ENCODE data around the gene HMCN2. TPM values are rescaled to one million over a fixed set of nuclear protein-coding genes. Genes with fewer than 3 reads are reported as not detected.
A peak's percentile ranks its signal among the peaks of the same experiment; 100 is the strongest.
"Not testable (repeated sequence)": the region's sequence is repeated elsewhere in the genome, so short reads cannot be mapped to it uniquely, and the experiment has no call there.

Gene HMCN2
- total RNA-seq, 1 experiment from 2014 or later: 5.6 TPM

- TF ChIP-seq RELA (CRISPR knock-in tag; IDR thresholded peaks at IDR 0.05; ENCODE audit: borderline replicate concordance): peak; percentile 26; the same call in 1 of the 2 replicates
- TF ChIP-seq ZNF138 (CRISPR knock-in tag; conservative IDR thresholded peaks at IDR 0.05): 0 out of 2 replicates have a peak, but pooled peaks have one; percentile 67
- peak; percentile 45; the same call in 1 of the 2 replicates for TF ChIP-seq FOXP4 (CRISPR knock-in tag; IDR thresholded peaks at IDR 0.05)
- peak; percentile 53; the same call in 1 of the 2 replicates for TF ChIP-seq E2F5 (CRISPR knock-in tag; IDR thresholded peaks at IDR 0.05)
- TF ChIP-seq TEAD1 (CRISPR knock-in tag; IDR thresholded peaks at IDR 0.05): 0 out of 2 replicates have a peak, but pooled peaks have one; percentile 19
- TF ChIP-seq JUN (CRISPR knock-in tag; IDR thresholded peaks at IDR 0.05): no peak
- TF ChIP-seq ESRRA (CRISPR knock-in tag; IDR thresholded peaks at IDR 0.05; ENCODE audit: borderline replicate concordance): peak; percentile 89; the same call in 1 of the 2 replicates
- no peak for TF ChIP-seq ARID4B (CRISPR knock-in tag; IDR thresholded peaks at IDR 0.05; ENCODE audit: borderline replicate concordance)
- 0 out of 2 replicates have a peak, but pooled peaks have one; percentile 6 for TF ChIP-seq IRF1 (CRISPR knock-in tag; IDR thresholded peaks at IDR 0.05)
These were observed 167.8 kb downstream of the HMCN2 start (continued) for GRCh38 chr9:130433168-130433946.

GRCh38 chr9:130433947-130434262, 168.3 kb downstream of the HMCN2 start:
- POLR2A ChIA-PET: no interaction called here
- H3K4me3 Mint-ChIP-seq: peak overlapping the region; percentile 65; the same call in 1 of the 2 replicates
- no peak overlapping the region for H3K27ac Mint-ChIP-seq
- H3K4me1 Mint-ChIP-seq: peaks cover 12% of the 10 kb centered on the region; the same call in 1 of the 2 replicates
- H3K27me3 Mint-ChIP-seq (ENCODE audit: low read depth): peaks cover 35% of the 10 kb centered on the region
- CTCF ChIA-PET: interaction anchor here (0.7 to 3.2 kb wide), 12 partner anchors 10 to 380 kb away, joined by 3 to 20 read pairs (median 4); partner anchors contain the start of gene GPR107
- TF ChIP-seq ZNF121 (CRISPR knock-in tag; IDR thresholded peaks at IDR 0.05): peak; percentile 37; the same call in 1 of the 2 replicates
- no peak for TF ChIP-seq SMAD4 (CRISPR knock-in tag; IDR thresholded peaks at IDR 0.05)
- ATAC-seq: no peak
- no peak for DNase-seq (ENCODE audit: low spot score)
- no peaks in the 10 kb centered on the region for H3K36me3 Mint-ChIP-seq
- H3K9me3 Mint-ChIP-seq: no peaks in the 10 kb centered on the region

DNA sequence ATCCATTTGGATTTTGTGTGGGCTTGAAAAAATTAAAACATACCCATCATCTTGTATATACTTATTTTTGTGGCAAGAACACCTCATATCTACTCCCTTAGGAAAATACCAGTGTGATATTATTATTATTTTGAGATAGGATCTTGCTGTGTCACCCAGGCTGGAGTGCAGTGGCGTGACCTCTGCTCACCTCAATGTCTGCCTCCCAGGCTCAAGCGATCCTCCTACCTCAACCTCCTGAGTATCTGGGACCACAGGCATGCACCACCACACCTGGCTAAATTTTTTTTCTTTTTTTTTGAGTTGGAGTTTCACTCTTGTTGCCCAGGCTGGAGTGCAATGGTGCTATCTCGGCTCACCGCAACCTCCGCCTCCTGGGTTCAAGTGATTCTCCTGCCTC, 169.1 kb downstream of the HMCN2 start:
- H3K9me3 Mint-ChIP-seq; ATAC-seq; H3K36me3 Mint-ChIP-seq; POLR2A ChIA-PET; DNase-seq (ENCODE audit: low spot score); H3K27ac Mint-ChIP-seq: not testable (repeated sequence)
- CTCF ChIA-PET: interaction anchor here (3.2 kb wide), 1 partner anchor 13 kb away, joined by 20 read pairs; no protein-coding TSS in a partner anchor
- Mint-ChIP-seq H3K27me3 (ENCODE audit: low read depth) (peaks cover 35% of the 10 kb centered on the region), H3K4me3 (peak overlapping the region; percentile 24; the same call in 1 of the 2 replicates), H3K4me1 (peaks cover 10% of the 10 kb centered on the region; the same call in 1 of the 2 replicates)

Measured in WTC11 (cell line).